HepG2 (cell line): Measurements from ENCODE around the gene COL9A3. TPM values are rescaled to one million over a fixed set of nuclear protein-coding genes. Genes with fewer than 3 reads are reported as not detected.
A peak's percentile ranks its signal among the peaks of the same experiment; 100 is the strongest.

Experiments used
- ATF5 ChIP-seq: sonication (generic); formaldehyde crosslinking; IDR thresholded peaks from 2 replicates; pipeline ENCODE4 v1.4.0; 2020; ENCODE audit warnings: mild to moderate bottlenecking, low read depth, missing genetic modification reagents
- BRD4 ChIP-seq: sonication (generic); formaldehyde crosslinking; IDR thresholded peaks from 2 replicates; pipeline ENCODE4 v1.4.0; 2020; ENCODE audit warnings: missing genetic modification reagents
- CENPX ChIP-seq: sonication (generic); formaldehyde crosslinking; IDR thresholded peaks from 2 replicates; pipeline ENCODE4 v1.9.0; 2021; ENCODE audit warnings: mild to moderate bottlenecking, missing genetic modification reagents, moderate library complexity
- ELK4 ChIP-seq: sonication (generic); formaldehyde crosslinking; IDR thresholded peaks from 2 replicates; pipeline ENCODE4 v1.9.0; 2021; ENCODE audit warnings: missing genetic modification reagents, borderline replicate concordance
- ETV5 ChIP-seq: IDR thresholded peaks from 2 replicates; pipeline ENCODE4 v1.6.1; 2018; ENCODE audit warnings: missing biosample characterization, missing genetic modification reagents, inconsistent platforms, borderline replicate concordance
- HMG20A ChIP-seq: IDR thresholded peaks from 2 replicates; pipeline ENCODE4 v1.6.1; 2016; ENCODE audit warnings: borderline replicate concordance
- NFYC ChIP-seq: IDR thresholded peaks from 2 replicates; pipeline ENCODE4 v1.6.1; 2016; ENCODE audit warnings: missing genetic modification reagents, missing compliant biosample characterization
- ZBTB2 ChIP-seq: sonication (generic); formaldehyde crosslinking; IDR thresholded peaks from 2 replicates; pipeline ENCODE4 v1.8.0; 2022; ENCODE audit warnings: low read depth, missing genetic modification reagents
- ZBTB8A ChIP-seq: sonication (generic); formaldehyde crosslinking; IDR thresholded peaks from 2 replicates; pipeline ENCODE4 v1.4.0; 2020; ENCODE audit warnings: mild to moderate bottlenecking, low read depth, missing genetic modification reagents, borderline replicate concordance
- ZNF101 ChIP-seq: sonication (generic); formaldehyde crosslinking; IDR thresholded peaks from 2 replicates; pipeline ENCODE4 v1.4.0; 2020; ENCODE audit warnings: mild to moderate bottlenecking, low read depth, missing genetic modification reagents, borderline replicate concordance
- ZNF136 ChIP-seq: sonication (generic); formaldehyde crosslinking; IDR thresholded peaks from 2 replicates; pipeline ENCODE4 v1.8.1; 2022; ENCODE audit warnings: low read depth, mild to moderate bottlenecking, moderate library complexity, missing genetic modification reagents
- ZNF234 ChIP-seq: sonication (generic); formaldehyde crosslinking; conservative IDR thresholded peaks from 2 replicates; pipeline ENCODE4 v1.5.1; 2020; ENCODE audit warnings: mild to moderate bottlenecking, missing genetic modification reagents
- ZNF747 ChIP-seq: sonication (generic); formaldehyde crosslinking; IDR thresholded peaks from 2 replicates; pipeline ENCODE4 v1.8.1; 2023; ENCODE audit warnings: missing genetic modification reagents, mild to moderate bottlenecking, borderline replicate concordance
- polyA plus RNA-seq, 8 experiments: library from polyadenylated mRNA; depleted of rRNA in 3 of 8; stranded (reverse) in 7 of 8; unstranded in 1 of 8; fragments of >200 nt; fragmentation: Illumina TruSeq in 4 of 8; extraction: Trizol in 4 of 8; gene quantifications; 2 replicates each; pipeline versions ENCODE4 v1.2.1 to v1.2.3, GENCODE V29; 2011 to 2016; ENCODE audit warnings: low read depth in 4 of 8, missing spikeins in 1 of 8, mixed read lengths in 1 of 8; ENCODE audit not compliant: insufficient read depth in 1 of 8
- total RNA-seq, 5 experiments: library from RNA; depleted of rRNA; stranded (reverse); fragments of >200 nt; fragmentation: Illumina TruSeq; extraction: Trizol; gene quantifications; 2 replicates each; pipeline ENCODE4 v1.2.3, GENCODE V29; 2016; ENCODE audit warnings: low read depth in 1 of 5
- TF ChIP-seq, protein P1 (sequence below): sonication (generic); formaldehyde crosslinking; IDR thresholded peaks from 2 replicates; pipeline ENCODE4 v1.4.0; 2020; ENCODE audit warnings: missing genetic modification reagents, mild to moderate bottlenecking, borderline replicate concordance
- TF ChIP-seq, protein P2 (sequence below): sonication (generic); formaldehyde crosslinking; IDR thresholded peaks from 2 replicates; pipeline ENCODE4 v1.4.0; 2020; ENCODE audit warnings: missing genetic modification reagents
- TF ChIP-seq, protein P3 (sequence below): sonication (generic); formaldehyde crosslinking; IDR thresholded peaks from 2 replicates; pipeline ENCODE4 v1.5.0; 2020; ENCODE audit warnings: mild to moderate bottlenecking, missing genetic modification reagents

Gene COL9A3
- total and polyA plus RNA-seq, 2 of the 13 experiments (the other 11 are each of a cell fraction or from before 2014, with no cell fraction given) = 155 to 204 TPM

DNA sequence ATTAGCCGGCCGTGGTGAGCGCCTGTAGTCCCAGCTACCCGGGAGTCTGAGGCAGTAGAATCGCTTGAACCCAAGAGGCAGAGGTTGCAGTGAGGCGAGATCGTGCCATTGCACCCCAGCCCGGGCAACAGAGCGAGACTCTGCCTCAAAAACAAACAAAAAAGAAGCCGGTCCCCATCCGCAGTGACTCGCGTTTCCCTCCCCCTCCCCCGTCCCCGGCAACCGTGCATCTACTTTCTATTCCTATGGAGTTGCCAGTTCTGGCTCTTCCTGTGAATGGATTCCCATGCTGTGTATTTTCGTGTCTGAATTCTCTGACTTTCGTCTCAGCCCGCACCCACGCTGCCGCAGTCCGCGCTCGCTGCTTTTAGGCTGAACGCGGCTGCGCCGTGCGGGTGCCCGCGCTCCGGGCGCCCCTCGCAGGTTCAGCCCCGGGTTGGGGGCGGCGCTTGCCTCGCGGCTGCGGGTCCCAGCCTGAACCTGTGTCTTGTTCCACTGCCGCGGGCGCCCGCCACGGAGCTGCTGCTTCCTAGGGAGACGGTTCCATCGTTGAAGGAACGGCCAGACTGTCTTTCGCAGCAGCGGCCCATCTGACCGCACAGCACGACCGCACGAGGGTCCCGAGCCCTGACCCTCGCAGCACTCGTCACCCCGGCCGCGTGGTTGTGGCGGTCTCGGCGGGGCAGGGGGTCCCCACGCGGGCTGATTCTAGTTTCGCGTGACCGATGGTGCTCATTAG lies 21.7 kb upstream of the COL9A3 start (continued):
- TF ChIP-seq, protein P1, sequence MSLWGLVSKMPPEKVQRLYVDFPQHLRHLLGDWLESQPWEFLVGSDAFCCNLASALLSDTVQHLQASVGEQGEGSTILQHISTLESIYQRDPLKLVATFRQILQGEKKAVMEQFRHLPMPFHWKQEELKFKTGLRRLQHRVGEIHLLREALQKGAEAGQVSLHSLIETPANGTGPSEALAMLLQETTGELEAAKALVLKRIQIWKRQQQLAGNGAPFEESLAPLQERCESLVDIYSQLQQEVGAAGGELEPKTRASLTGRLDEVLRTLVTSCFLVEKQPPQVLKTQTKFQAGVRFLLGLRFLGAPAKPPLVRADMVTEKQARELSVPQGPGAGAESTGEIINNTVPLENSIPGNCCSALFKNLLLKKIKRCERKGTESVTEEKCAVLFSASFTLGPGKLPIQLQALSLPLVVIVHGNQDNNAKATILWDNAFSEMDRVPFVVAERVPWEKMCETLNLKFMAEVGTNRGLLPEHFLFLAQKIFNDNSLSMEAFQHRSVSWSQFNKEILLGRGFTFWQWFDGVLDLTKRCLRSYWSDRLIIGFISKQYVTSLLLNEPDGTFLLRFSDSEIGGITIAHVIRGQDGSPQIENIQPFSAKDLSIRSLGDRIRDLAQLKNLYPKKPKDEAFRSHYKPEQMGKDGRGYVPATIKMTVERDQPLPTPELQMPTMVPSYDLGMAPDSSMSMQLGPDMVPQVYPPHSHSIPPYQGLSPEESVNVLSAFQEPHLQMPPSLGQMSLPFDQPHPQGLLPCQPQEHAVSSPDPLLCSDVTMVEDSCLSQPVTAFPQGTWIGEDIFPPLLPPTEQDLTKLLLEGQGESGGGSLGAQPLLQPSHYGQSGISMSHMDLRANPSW (CRISPR knock-in tag) = peak; percentile 80; the same call in 1 of the 2 replicates
- peak; percentile 11; the same call in 1 of the 2 replicates for TF ChIP-seq NFYC (CRISPR knock-in tag)
- TF ChIP-seq CENPX = no peak
- no peak for TF ChIP-seq HMG20A
- no peak for TF ChIP-seq ZNF101 (CRISPR knock-in tag)
- TF ChIP-seq ZBTB2 (CRISPR knock-in tag) = peak; percentile 77
- TF ChIP-seq, protein P2, sequence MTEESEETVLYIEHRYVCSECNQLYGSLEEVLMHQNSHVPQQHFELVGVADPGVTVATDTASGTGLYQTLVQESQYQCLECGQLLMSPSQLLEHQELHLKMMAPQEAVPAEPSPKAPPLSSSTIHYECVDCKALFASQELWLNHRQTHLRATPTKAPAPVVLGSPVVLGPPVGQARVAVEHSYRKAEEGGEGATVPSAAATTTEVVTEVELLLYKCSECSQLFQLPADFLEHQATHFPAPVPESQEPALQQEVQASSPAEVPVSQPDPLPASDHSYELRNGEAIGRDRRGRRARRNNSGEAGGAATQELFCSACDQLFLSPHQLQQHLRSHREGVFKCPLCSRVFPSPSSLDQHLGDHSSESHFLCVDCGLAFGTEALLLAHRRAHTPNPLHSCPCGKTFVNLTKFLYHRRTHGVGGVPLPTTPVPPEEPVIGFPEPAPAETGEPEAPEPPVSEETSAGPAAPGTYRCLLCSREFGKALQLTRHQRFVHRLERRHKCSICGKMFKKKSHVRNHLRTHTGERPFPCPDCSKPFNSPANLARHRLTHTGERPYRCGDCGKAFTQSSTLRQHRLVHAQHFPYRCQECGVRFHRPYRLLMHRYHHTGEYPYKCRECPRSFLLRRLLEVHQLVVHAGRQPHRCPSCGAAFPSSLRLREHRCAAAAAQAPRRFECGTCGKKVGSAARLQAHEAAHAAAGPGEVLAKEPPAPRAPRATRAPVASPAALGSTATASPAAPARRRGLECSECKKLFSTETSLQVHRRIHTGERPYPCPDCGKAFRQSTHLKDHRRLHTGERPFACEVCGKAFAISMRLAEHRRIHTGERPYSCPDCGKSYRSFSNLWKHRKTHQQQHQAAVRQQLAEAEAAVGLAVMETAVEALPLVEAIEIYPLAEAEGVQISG = peak; percentile 89
- TF ChIP-seq BRD4 (CRISPR knock-in tag) = peak; percentile 95
- TF ChIP-seq ZNF747 = peak; percentile 75; the same call in 1 of the 2 replicates
- TF ChIP-seq ETV5 (CRISPR knock-in tag) = peak; percentile 51; the same call in 1 of the 2 replicates
- TF ChIP-seq ELK4 = peak; percentile 88; the same call in 1 of the 2 replicates
- TF ChIP-seq ZNF234 (CRISPR knock-in tag) = no peak; the same call in 1 of the 2 replicates
- peak; percentile 84 for TF ChIP-seq ZBTB8A
- peak; percentile 88; the same call in 1 of the 2 replicates for TF ChIP-seq ATF5 (CRISPR knock-in tag)
- no peak for TF ChIP-seq ZNF136 (CRISPR knock-in tag)
- TF ChIP-seq, protein P3, sequence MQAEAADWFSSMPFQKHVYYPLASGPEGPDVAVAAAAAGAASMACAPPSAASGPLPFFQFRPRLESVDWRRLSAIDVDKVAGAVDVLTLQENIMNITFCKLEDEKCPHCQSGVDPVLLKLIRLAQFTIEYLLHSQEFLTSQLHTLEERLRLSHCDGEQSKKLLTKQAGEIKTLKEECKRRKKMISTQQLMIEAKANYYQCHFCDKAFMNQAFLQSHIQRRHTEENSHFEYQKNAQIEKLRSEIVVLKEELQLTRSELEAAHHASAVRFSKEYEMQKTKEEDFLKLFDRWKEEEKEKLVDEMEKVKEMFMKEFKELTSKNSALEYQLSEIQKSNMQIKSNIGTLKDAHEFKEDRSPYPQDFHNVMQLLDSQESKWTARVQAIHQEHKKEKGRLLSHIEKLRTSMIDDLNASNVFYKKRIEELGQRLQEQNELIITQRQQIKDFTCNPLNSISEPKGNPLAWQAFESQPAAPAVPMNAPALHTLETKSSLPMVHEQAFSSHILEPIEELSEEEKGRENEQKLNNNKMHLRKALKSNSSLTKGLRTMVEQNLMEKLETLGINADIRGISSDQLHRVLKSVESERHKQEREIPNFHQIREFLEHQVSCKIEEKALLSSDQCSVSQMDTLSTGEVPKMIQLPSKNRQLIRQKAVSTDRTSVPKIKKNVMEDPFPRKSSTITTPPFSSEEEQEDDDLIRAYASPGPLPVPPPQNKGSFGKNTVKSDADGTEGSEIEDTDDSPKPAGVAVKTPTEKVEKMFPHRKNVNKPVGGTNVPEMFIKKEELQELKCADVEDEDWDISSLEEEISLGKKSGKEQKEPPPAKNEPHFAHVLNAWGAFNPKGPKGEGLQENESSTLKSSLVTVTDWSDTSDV (CRISPR knock-in tag) = peak; percentile 88; the same call in 1 of the 2 replicates
